HFF-Myc (cell line): ENCODE measurements around the gene FLYWCH1.
A peak's percentile ranks its signal among the peaks of the same experiment; 100 is the strongest.

ENCODE experiments used
- DNase-seq: peaks from one replicate; pipeline ENCODE4 v3.0.0-alpha.2; 2011; ENCODE audit warnings: low read depth; ENCODE audit errors: extremely low read depth
- H3K4me3 ChIP-seq: replicated peaks from 2 replicates; pipeline ENCODE4 v1.5.1; 2011; ENCODE audit warnings: low read depth, mild to moderate bottlenecking, control low read depth, low read length
- CTCF ChIP-seq: IDR thresholded peaks from 2 replicates; pipeline ENCODE4 v1.5.1; 2012; ENCODE audit warnings: mild to moderate bottlenecking, low read depth, low read length, control low read depth; ENCODE audit errors: missing control alignments

Gene FLYWCH1

GRCh38 chr16:2883458-2883908, 28.2 kb upstream of the FLYWCH1 start:
- TF ChIP-seq CTCF: no peak
- peak overlapping the region; percentile 83 for H3K4me3 ChIP-seq
- no peak for DNase-seq

- TF ChIP-seq CTCF: no peak
- peak overlapping the region; percentile 83 for H3K4me3 ChIP-seq
- DNase-seq: no peak
Observed at GRCh38 chr16:2884041-2884451, 27.7 kb upstream of the FLYWCH1 start.

GRCh38 chr16:2894231-2894630, 17.5 kb upstream of the FLYWCH1 start:
- DNase-seq: no peak
- no peak for TF ChIP-seq CTCF
- no peak overlapping the region for H3K4me3 ChIP-seq

GRCh38 chr16:2895813-2896212, 15.9 kb upstream of the FLYWCH1 start:
- no peak for DNase-seq
- no peak overlapping the region for H3K4me3 ChIP-seq
- no peak for TF ChIP-seq CTCF

GRCh38 chr16:2896480-2897010, 15.2 kb upstream of the FLYWCH1 start:
- H3K4me3 ChIP-seq: no peak overlapping the region
- DNase-seq: no peak
- TF ChIP-seq CTCF: no peak

- H3K4me3 ChIP-seq: no peak overlapping the region
- no peak for DNase-seq
- no peak for TF ChIP-seq CTCF
Observed at GRCh38 chr16:2897110-2897509, 14.6 kb upstream of the FLYWCH1 start.
